ENCODE measurements around the gene EIPR1.

DNA sequence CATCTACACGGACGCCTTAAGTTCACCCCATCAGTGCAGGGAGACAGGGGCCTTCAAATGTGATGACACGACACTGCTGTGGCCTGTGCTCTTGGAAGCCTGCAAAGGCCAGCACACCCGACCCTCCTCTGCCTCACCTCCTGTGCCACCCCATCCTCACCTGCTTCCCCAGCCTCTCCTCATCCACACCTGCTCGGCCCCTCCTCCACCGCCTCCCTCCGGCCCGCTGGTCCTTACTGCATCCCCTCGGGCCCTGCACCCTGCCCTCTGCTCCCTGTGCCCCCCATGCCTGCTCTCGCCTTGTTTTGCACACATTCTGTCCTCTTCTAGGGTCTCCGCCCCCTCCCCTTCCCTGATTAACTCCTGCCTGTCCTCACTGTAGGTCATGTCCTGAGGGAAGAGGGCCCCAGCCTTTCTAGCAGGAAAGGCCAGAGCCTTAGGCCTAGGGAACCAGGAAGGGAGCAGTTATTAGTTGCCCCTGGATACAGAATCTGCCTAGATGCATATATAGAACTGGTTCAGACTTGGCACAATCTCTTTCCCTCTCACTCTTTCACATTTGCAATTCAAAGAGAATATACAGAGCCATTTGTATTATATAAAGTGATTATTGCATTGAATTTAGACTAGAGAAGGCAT is 41.3 kb upstream of the EIPR1 start:
- TF ChIP-seq, protein P1, sequence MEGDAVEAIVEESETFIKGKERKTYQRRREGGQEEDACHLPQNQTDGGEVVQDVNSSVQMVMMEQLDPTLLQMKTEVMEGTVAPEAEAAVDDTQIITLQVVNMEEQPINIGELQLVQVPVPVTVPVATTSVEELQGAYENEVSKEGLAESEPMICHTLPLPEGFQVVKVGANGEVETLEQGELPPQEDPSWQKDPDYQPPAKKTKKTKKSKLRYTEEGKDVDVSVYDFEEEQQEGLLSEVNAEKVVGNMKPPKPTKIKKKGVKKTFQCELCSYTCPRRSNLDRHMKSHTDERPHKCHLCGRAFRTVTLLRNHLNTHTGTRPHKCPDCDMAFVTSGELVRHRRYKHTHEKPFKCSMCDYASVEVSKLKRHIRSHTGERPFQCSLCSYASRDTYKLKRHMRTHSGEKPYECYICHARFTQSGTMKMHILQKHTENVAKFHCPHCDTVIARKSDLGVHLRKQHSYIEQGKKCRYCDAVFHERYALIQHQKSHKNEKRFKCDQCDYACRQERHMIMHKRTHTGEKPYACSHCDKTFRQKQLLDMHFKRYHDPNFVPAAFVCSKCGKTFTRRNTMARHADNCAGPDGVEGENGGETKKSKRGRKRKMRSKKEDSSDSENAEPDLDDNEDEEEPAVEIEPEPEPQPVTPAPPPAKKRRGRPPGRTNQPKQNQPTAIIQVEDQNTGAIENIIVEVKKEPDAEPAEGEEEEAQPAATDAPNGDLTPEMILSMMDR (IDR thresholded peaks at IDR 0.05): no peak
- TF ChIP-seq POLR2A (IDR thresholded peaks at IDR 0.05): no peak
